Measurements from ENCODE around the gene CUL1.

The CUL1 gene

DNA sequence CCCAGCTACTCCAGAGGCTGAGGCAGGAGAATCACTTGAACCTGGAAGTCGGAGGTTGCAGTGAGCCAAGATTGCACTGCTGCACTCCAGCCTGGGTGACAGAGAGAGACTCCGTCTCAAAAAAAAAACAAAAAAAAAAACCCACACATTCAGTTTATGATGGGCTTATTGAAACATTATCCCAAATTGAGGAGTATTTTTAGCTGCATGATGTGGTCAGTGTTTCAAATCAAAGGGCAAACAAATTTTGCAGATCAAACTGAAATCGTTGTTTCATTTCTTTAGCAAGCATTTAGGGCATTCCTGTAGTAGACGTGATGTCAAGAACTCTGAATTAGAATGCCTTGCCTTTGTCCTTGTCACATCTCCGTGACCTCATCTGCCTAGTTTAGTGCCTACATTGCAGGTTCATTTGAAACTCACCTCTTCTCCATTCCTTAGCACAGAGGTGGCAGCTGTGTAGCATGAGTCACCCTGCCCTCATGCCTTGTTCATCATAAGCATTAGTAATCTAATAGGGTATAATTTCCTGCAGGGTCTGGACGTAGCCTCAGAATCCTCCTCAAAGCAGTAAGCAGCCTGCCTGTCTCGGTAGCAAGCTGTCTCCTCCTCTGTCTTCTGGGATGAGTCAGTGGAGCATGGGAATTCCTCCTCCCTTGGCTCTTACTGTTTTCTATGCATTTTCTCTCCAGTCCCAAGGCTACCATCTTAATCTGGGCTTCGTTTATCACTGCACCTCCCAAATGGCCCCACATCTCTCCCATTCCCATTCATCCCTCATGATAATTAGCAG lies 73.8 kb downstream of the CUL1 start:
- no peak for DNase-seq

DNA sequence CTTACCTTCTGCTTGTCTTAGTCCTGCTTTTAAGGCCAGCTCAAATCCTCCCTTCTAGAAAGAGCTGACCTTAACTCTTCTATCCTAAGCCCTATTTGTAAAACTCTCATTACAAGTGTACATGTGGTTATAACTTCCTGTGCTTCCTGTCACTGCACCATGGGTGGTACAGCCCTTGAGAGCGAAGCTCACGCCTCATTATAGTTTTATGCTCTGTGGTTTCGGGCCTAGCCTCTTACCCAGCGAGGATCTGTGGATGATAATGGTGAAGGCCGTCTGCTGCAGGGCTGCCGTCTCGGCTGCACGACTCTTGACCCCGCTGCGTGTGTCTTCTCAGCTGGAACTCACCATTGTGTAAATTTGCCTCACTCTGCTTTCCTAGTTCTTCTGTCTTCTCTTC lies 74.6 kb downstream of the CUL1 start:
- no peak for DNase-seq

DNA sequence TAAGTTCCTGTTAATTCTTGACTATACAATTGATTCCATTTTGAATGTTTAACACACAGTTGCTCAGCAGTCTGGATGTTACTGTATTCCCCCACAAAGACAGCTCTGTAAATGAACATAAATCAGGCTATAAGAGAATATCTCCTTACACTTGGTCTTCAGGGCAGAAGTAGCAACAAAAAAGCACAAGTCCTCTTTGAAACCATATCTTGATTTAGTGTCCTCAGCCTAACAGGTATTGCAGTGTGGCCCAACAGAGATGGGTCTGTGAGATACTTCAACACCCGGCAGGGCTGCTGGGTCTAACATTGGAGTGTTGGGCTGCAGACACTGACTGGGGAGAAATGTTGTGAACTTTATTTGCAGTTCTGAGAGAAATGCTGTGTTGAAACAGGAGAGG lies 75.8 kb downstream of the CUL1 start:
- no peak for DNase-seq

DNA sequence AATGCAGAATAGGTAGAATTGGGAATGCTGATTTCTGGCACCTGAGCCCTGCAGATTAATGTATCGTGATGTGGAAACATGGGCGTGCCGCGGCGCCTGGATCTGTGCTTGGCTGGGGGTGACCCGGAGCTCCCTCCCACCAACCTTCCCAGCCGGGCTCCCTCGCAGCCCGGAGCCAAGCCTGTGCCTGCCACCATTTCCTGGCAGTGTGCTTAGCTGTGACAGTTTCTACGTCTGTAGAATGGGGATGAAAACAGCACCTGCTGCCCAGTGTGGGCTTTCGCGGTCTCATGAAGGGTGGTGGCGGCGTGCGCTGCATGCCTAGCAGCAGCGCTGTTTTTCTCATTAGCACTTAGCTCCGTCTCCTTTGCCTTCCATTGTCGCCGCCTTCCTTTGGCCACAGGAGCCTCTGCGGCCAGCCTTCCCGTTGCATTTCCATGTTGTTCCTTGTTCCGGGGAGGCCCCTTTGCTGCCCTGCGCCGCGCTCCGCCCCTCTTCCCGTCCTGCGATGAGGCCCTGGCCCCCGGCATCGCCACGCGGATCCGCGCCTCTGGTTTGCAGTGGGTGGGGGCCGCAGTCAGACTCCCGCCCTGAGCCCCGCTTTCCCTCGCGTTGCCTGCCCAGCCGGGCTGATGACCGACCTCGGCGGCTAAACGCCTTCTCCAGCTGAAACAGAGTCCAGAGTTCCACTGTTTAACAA lies 84.2 kb downstream of the CUL1 start:
- DNase-seq = no peak

DNA sequence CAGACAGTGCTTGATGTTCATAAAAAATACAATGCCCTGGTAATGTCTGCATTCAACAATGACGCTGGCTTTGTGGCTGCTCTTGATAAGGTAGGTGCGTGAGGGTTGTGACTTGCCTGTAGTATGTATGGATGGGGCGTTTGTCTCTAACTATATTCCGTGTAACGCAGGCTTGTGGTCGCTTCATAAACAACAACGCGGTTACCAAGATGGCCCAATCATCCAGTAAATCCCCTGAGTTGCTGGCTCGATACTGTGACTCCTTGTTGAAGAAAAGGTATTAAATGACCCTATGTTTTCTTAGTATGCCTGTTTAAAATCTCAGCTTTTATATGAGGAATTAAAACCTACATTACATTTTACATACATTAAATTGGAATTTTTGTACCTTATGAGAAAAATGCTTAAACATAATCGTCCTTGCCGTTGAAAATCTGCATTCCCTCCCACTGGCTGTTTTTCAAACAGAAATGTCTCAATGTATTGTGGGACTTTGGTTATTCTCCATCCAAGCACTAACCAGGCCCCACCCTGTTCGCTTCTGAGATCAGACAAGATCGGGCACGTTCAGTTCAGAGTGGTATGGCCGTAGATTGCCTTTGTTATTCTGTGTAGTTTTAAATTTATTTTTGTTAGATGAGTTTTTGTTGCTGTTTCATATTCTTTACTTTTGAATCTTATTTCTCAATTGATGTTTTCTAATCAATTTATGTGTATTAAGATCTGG lies 85.3 kb downstream of the CUL1 start:
- DNase-seq = no peak

DNA sequence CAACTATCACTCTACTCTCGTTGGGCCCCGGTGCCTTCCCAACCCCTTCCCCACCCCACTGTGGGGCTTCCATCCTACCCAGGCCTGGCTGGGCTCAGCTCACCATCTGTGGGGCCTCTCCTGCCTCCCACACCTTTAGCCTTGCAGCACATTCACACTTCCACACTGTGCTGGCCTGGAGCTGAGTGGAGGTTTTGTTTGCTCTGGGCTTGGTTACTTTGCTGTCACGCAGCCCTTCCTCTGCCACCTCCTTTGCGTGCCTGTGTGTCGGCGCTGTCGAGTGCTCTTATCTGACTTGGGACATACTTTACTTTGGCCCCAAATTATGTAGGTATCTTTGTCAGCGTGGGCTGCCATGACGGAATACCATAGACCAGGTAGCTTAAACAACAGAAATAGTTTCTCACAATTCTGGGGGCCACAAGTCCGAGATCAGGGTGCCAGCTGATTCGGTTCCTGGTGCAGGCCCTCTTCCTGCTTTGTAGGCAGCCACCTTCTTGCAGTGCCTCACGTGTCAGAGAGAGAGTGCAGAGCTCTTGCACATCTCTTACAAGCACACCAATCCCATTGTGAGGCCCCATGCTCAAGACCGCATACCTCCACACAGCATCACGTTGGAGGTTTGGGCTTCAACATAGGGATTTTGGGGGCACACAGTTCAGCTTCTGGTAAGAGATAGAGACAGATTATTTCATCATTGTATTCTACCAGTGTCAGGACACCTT lies 89.0 kb downstream of the CUL1 start:
- no peak for DNase-seq

DNA sequence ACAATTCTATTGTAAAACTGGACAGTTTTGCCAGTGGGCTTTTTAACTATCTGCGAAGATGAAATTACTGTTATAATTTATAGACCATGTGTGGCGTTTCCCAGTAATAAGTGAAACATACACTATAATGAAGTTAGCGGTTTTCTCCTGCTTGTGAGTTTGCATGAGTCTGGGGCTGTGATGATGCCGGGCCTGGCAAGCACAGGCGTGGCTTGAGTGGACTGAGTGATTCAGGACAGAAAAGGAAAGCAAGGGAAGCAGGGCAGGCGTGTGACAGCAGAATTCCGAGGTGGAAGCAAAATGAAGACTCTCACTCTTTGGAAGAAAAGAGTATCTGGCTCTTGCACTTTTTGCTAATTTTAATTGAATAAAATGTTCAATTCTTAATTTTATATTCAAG lies 90.5 kb downstream of the CUL1 start:
- DNase-seq = no peak

DNA sequence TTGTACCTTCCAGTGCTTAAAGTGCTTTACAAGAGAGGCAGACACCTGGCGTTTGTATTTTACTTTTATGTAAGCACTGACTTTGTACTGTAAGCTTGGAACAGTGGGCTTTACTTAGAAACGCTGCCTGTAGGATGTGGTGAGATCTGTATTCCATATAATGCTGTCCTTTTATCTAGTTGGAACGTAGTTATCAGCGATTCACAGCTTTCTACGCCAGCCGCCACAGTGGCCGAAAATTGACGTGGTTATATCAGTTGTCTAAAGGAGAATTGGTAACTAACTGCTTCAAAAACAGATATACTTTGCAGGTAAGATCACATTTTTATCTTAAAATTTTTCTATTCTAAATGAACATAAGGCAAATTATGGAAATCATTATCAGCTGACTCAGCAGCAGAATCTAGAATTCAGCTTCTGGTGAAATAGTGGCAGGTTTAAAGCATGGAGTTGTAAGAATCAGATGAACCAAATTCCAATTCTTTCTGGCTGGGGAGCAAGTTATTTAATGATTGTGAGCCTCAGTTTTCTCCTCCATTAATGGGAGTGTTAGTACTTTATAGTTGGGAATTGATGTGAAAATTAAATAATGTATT lies 91.5 kb downstream of the CUL1 start:
- no peak for DNase-seq

DNA sequence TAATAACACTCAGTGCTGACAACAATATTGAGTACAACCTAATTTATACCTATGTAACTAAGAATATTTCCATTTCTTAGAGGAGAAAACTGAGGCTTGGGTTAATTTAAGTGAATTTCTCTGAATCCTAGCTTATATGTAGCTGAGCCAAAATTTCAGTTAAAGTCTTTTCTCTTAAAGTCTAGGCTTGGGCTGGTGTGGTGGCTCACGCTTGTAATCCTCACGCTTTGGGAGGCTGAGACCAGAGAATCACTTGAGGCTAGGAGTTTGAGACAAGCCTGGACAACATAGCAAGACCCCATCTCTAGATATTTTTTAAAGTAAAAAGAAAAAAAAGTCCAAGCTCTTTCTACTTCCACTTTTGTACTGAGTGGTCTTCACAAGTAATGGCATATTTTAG lies 92.1 kb downstream of the CUL1 start:
- no peak for DNase-seq

DNA sequence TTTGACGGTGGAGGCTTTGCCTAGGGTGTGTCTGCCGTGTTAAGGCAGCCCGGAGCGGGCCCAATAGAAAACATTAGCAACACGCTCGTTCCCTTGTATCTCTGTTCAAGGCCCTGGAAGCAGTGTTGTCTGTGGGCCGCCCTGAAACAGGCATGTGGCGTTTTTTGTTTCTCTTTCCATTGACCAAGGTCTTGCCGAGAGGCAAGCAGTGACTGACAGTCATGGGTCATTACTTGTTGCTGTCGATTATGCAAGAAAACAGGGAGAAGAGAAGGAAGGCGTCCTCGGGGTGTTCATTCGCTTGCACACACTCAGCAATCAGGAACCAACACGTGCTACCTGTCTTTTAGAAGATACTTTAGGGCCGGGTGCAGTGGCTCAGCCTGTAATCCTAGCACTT lies 92.8 kb downstream of the CUL1 start:
- DNase-seq = no peak

DNA sequence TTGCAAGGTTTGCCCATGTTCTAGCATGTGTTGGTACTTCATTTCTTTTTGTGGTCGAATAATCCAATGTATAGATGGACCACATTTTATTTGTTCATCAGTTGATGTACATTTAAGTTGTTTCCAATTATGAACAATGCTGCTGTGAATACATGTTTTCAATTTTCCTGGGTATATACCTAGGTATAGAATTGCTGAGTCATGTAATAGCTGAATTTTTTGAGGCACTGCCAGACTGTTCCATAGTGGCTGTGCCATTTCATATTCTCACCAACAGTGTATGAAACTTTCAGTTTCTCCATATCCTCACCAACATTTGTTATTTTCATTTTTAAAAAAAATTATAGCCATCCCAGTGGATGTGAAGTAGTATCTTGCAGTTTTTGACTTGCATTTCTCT lies 94.9 kb downstream of the CUL1 start:
- DNase-seq = no peak

DNA sequence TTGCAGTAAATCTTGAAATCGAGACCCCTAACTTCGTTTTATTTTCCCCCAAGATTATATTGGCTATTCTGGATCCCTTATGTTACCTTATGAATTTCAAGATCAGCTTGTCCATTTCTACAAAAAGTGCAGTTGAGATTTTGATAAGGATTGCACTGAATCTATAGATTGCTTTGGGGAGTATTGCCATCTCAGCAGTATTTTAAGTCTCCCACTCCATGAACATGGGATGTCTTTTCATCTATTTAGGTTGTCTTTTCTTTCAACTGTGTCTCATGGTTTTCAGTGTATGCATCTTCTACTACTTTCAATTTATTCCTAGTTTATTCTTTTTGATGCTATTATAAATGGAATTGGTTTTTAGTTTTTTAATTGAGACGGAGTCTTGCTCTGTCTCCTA lies 95.8 kb downstream of the CUL1 start:
- DNase-seq = no peak

DNA sequence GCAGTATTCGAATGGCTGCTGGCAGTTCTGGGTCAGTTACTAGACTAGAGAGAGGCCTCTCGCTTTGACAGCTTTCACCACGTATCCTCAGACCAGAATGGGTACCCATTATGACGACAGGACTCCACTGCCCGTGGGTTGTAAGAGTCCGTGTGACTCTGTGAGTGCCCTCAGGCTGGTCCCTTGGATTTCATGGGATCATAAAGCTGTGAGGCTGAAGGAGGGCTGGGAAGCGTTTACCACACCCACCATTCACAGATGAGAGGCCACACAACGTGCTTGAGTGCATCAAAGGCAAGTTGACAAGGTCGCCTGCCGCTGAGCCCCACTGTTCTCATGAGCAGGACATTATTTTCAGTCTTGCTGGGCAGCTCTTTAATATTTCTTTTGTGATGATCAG lies 98.1 kb downstream of the CUL1 start:
- DNase-seq = no peak

DNA sequence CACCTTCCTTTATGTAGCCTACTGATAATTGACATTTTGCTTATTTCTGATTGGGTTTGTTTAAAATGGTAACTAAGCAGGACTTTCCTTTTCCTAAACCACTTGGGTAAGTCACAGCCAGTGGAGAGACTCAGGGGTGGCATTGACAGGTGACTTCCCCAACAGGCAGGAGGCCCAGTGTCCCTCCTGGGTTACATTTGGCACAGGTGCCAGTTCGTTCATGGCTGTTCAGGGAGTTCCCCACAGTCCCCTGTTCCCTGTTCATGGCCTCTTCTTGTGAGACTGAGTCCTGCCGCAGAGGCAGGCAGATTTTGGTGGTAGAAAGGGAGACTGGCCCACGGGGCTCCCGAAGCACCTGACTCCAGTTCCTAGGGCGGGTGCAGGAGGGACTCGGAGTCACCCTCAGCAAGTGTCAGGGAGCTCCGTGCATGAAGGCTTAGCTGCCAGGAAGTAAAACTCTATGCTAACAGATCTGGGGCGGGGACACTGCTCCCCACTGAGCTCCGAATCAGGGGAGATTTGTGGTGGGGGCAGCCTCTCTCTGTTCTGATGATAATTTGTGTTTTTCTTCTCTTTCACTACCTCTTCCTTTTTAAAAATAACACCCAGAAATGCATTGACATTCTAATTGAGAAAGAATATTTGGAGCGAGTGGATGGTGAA lies 101.3 kb downstream of the CUL1 start:
- no peak for DNase-seq

DNA sequence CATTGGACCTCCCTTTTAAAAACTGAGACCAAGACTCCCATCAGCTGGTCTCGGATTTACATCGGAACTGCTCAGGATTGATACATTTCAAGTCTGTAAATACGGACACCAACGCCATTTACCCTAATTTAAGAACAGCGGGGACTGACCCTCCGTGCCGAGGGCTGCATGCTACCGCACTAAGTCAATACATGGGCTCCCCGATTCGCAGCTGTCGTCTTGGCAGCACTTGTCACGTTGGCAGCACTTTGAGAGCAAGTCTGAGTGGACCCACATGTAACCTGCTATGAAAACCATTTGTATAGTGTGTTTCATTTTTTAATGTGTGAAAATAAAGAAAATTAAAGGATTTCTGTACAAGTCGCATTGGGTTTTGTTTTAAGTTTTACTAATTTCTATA lies 102.0 kb downstream of the CUL1 start:
- no peak for DNase-seq

DNA sequence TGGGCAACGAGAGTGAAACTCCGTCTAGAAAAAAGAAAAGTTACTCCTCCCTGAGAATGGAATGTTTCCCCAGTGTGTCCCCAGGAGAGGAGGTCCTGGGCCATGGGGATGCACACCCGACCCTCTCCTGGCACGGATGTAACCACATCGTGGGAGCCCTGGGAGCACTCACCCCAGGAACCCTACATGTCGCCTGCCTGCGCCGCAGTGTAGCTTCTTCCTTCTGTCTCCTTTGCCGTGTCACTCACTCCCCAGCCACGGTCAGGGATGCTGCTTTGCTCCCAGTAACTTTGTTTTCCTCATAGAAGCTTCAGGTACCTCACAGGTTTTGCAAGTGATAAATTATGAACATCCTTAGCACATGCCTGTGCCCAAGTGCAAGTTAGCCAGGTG lies 103.4 kb downstream of the CUL1 start:
- DNase-seq = no peak

DNA sequence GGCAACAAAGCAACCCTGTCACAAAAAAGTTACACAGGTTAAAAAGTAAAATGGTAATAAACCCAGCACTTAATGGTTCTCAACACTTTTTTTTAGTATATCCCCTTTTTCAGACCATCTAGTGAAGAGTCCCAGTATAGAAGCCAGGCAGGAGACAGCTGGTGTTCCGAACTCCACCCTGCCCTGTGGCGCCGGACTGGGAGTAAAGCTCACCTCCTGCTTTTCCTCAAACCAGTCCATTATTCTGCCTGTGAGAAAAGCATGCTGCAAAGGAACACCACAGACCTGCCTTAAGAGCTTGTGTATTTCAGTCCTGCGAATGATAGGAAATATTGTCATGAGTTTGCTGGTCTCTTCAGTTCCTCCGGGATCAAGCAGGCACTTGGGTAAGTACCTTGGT lies 104.4 kb downstream of the CUL1 start:
- DNase-seq = no peak

DNA sequence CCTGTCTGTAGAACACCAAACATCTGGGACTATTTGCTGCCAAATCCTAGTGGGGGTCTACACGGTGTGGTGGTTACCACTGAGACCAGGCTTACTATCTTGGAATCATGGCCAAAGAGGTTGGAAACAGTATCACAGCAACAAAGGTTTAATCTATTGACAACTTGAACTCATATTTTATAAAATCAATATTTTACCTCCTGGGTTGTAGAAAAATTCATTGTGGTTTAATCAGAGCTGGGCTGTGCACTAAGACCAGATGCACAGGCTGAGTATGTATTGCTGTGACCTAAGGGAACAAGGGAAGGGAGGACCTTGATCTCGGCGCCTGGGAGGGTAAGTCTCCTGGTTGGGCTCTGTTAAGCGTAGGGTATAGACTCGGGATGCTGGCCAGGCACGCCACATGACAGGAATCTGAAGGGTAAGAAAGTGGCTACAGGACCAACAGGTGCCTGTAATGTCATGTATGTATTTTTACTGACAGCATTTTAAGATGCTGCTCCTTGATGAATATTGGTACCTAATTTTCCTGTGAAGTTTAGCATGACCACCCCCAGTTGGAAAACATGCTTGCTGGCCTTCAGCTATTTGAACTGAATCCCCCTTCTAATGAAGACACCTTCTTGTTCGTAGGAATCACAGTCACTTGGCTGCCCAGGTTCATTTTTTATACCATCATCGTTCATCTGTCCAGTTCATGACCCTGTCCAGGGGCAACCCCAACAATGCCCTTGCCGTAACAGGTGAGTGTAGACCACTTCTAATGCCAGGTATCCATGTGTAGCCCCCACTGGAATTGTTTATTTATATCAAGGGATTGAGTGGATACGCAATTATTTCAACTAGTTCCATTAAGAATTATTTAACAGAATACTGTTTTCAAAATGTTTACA lies 105.9 kb downstream of the CUL1 start:
- DNase-seq = no peak

DNA sequence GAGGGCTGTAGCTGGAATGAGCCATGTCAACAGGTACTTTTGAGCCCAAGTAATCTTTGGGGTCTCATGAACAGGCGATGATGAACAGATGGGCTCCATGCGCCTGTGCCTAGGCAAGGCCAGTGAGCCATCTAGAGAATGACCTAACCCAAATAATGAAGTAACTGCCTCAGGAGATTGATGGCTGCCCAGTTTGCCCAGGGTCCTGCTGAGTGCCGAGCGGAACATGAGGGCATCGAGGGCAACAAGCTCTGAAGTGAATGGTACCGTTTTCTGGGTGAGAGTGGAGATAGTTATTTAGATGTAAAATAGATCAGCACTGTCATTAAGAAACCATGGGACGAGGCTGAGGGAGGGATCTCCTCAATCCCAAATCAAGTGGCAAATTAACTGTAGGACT lies 107.5 kb downstream of the CUL1 start:
- DNase-seq = no peak

DNA sequence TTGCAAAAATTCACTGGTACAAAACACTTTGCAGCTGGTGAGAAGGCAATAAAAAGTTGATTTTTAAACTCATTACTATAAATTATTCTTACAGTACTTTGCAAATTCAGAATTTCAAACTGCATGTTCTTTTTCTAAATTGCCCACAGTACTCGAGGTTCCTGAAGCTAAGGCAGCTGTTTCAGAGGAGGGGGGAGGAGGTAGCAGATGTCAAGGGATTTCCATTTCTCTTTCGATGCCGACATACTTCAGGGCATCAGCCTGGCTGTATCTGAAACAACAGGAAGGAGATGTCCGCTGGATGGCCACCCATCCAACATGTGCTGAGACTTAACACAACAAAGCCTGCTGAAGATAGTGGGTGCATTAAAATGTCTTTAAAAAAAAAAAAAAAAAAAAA lies 108.7 kb downstream of the CUL1 start:
- DNase-seq = no peak

DNA sequence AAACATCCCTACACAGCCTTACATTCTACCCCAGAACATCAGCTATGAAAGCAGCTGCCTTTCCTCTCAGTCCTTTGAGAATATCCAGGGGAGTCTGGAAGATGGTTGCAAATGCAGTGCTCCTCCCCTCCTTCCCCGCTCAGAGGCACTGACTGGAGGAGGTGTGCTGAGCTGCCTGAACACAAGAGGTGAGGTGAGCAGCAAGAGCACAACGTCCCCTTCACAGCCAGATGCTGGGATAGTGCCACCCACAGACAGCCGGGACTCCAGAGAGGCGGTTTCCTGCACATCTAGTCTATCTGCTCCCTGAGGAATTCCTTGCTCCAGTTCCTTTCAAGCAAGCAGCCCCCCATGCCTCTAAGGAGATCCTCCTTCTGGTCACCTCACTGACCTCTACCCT lies 111.2 kb downstream of the CUL1 start:
- DNase-seq = no peak
